HFFc6 (cell line): ENCODE data around the gene CFAP74. TPM values are rescaled to one million over a fixed set of nuclear protein-coding genes. Genes with fewer than 3 reads are reported as not detected.

Experiments used
- DNase-seq: peaks from one replicate; pipeline ENCODE4 v3.0.0-alpha.2; 2018
- H3K27ac Mint-ChIP-seq: 2 replicates; pipeline ENCODE4 v1.8.0; 2020; ENCODE audit warnings: mild to moderate bottlenecking, mixed read lengths
- H3K27me3 Mint-ChIP-seq: 2 replicates; pipeline ENCODE4 v1.8.0; 2021; ENCODE audit warnings: mild to moderate bottlenecking, moderate library complexity, mixed read lengths; ENCODE audit not compliant: insufficient read depth
- H3K36me3 Mint-ChIP-seq: 2 replicates; pipeline ENCODE4 v1.8.0; 2021; ENCODE audit warnings: low read depth, mixed read lengths
- H3K4me1 Mint-ChIP-seq: 2 replicates; pipeline ENCODE4 v1.8.0; 2020; ENCODE audit warnings: low read depth, mixed read lengths
- H3K4me3 Mint-ChIP-seq: 2 replicates; pipeline ENCODE4 v1.8.0; 2020; ENCODE audit warnings: mild to moderate bottlenecking, moderate library complexity, mixed read lengths
- H3K9me3 Mint-ChIP-seq: 2 replicates; pipeline ENCODE4 v1.8.0; 2020; ENCODE audit warnings: mild to moderate bottlenecking, mixed read lengths
- CTCF ChIP-seq: fragments of 200-600 bp; sonication (generic); IDR thresholded peaks from 2 replicates; pipeline ENCODE4 v1.5.0; 2021; ENCODE audit warnings: antibody characterized with exemption, mild to moderate bottlenecking
- total RNA-seq, 6 experiments: library from RNA; stranded (reverse); fragmentation: NEBNext Ultra II Directional; extraction: Animal tissue kit (Norgen Biotek cat#: 25700); gene quantifications; 2 replicates in 1 of 6; 3 replicates in 5 of 6; pipeline ENCODE4 v1.2.3, GENCODE V29; 2021

Gene CFAP74
- total RNA-seq, 6 experiments from 2014 or later: not detected

- Mint-ChIP-seq H3K4me1 (no peaks in the 10 kb centered on the region), H3K36me3 (no peaks in the 10 kb centered on the region), H3K27me3 (peaks cover 31% of the 10 kb centered on the region), H3K27ac (no peak overlapping the region), H3K9me3 (no peaks in the 10 kb centered on the region), H3K4me3 (no peak overlapping the region)
- no peak for TF ChIP-seq CTCF
- no peak for DNase-seq
Measured at GRCh38 chr1:1954015-1954414, 49.6 kb downstream of the CFAP74 start.

GRCh38 chr1:1950940-1951339, 52.6 kb downstream of the CFAP74 start:
- Mint-ChIP-seq H3K9me3 (no peaks in the 10 kb centered on the region), H3K27me3 (peaks cover 26% of the 10 kb centered on the region), H3K4me3 (no peak overlapping the region), H3K27ac (no peak overlapping the region), H3K36me3 (no peaks in the 10 kb centered on the region), H3K4me1 (no peaks in the 10 kb centered on the region)
- TF ChIP-seq CTCF: no peak
- DNase-seq: no peak

- no peaks in the 10 kb centered on the region for H3K36me3 Mint-ChIP-seq
- H3K9me3 Mint-ChIP-seq: no peaks in the 10 kb centered on the region
- H3K4me1 Mint-ChIP-seq: no peaks in the 10 kb centered on the region
- H3K27ac Mint-ChIP-seq: no peak overlapping the region
- no peak overlapping the region for H3K4me3 Mint-ChIP-seq
- no peak for DNase-seq
- peaks cover 27% of the 10 kb centered on the region for H3K27me3 Mint-ChIP-seq
- TF ChIP-seq CTCF: no peak
Measured at GRCh38 chr1:1948783-1949182, 54.8 kb downstream of the CFAP74 start.

GRCh38 chr1:1947493-1947892, 56.1 kb downstream of the CFAP74 start:
- Mint-ChIP-seq H3K4me3 (no peak overlapping the region), H3K4me1 (no peaks in the 10 kb centered on the region), H3K27ac (no peak overlapping the region), H3K27me3 (peaks cover 24% of the 10 kb centered on the region), H3K9me3 (no peaks in the 10 kb centered on the region), H3K36me3 (no peaks in the 10 kb centered on the region)
- DNase-seq: no peak
- TF ChIP-seq CTCF: no peak

GRCh38 chr1:1946540-1946939, 57.0 kb downstream of the CFAP74 start:
- no peak overlapping the region for H3K27ac Mint-ChIP-seq
- H3K4me3 Mint-ChIP-seq: no peak overlapping the region
- H3K4me1 Mint-ChIP-seq: no peaks in the 10 kb centered on the region
- DNase-seq: no peak
- peaks cover 26% of the 10 kb centered on the region for H3K27me3 Mint-ChIP-seq
- H3K9me3 Mint-ChIP-seq: no peaks in the 10 kb centered on the region
- no peaks in the 10 kb centered on the region for H3K36me3 Mint-ChIP-seq
- TF ChIP-seq CTCF: no peak

GRCh38 chr1:1945782-1946393, 57.7 kb downstream of the CFAP74 start:
- no peak overlapping the region for H3K4me3 Mint-ChIP-seq
- no peaks in the 10 kb centered on the region for H3K36me3 Mint-ChIP-seq
- no peak for TF ChIP-seq CTCF
- no peak overlapping the region for H3K27ac Mint-ChIP-seq
- DNase-seq: no peak
- H3K27me3 Mint-ChIP-seq: peaks cover 25% of the 10 kb centered on the region
- H3K4me1 Mint-ChIP-seq: no peaks in the 10 kb centered on the region
- H3K9me3 Mint-ChIP-seq: no peaks in the 10 kb centered on the region
